HG03460 (cell line): ENCODE results near the gene C2CD3.
A peak's percentile ranks its signal among the peaks of the same experiment; 100 is the strongest.

Experiments used
- ATAC-seq: cut with Tn5 transposase; IDR thresholded peaks from one replicate; pipeline ENCODE4 v1.9.1; 2021; ENCODE audit not compliant: unreplicated experiment

The C2CD3 gene

GRCh38 chr11:73983741-73984538 lies 186.9 kb downstream of the C2CD3 start:
- no peak for ATAC-seq

DNA sequence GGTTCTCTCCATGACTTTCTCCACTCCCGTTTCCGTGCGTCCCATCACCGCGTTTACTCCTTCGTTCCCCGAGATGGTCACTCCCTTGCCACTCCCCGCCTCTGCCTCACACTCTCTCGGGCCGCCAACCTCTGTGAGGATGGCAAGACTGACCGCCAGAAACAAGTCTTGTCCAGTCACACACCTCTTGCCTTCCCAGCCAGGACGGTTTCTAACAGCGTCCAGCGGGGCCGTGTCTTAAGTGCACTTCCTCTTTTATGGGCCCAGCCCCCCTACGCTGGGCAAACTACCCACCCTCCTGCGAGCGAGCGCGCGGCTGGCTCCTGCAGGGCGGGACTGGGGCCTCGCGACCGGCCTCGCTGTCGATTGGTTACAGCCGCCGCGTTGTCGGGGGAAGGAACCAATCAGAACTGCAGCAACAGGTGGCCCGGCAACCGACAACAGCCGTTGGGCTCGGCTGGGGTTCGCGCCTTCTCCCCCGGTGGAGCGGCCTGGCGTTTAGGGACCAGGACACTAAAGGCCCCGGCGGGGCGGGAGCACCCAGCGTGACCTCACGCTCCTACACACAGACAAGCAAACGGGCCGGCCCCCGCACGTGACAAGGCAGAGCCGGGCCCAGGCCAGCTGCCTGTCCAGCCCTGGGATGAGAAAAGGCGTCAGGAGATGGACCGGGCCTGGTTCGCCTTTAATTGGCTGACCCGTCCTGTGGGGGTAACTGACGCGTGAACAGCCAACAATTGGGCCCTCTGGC lies 187.6 kb downstream of the C2CD3 start:
- peak; percentile 70 for ATAC-seq

- ATAC-seq = peak; percentile 43
Measured at GRCh38 chr11:73982595-73982989, 188.2 kb downstream of the C2CD3 start, which contains the start of gene UCP2. Gene UCP2 (minus strand): TSS chr11:73982843. CDS start chr11:73978378, 4,465 bp downstream.

DNA sequence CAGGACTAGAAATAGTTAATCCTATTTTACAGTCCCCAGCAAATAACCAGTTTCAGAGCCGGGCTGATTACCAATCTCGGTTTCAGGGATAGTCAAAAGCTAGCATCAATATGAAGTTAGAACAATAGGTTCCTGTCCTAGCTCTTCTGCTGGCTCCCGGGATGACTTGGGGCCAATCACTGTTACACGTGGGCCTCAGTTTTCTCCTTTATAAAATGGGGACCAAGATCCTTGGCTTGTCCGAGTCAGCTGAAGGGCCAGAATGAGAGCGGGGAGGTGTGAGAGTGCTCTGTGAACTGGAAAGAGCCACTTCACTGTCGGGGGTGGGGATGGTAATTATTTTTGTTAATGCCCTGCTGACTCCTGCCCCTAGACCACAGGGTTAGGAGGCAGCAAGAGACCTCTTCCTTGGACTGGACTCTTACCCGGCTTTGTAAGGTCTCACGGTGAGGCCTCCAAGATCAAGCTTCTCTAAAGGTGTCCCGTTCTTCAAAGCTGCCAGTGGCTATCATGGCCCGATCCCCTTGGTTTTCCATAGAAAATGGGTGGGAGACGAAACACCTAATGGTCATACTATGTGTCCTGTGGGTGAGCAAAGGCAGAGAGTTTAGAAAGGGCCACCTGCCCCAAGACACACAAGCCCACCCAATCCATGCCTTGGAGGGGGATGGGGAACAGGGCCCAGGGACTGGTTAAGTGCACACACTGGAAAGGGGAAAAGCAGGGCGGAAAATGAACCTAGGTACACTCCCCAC lies 189.6 kb downstream of the C2CD3 start:
- no peak for ATAC-seq

- ATAC-seq = peak; percentile 44
Measured at GRCh38 chr11:73980001-73980961, 190.5 kb downstream of the C2CD3 start.

- ATAC-seq = no peak
Measured at GRCh38 chr11:73978576-73979086, 192.2 kb downstream of the C2CD3 start.

GRCh38 chr11:73977856-73978519 lies 192.8 kb downstream of the C2CD3 start:
- ATAC-seq = no peak

GRCh38 chr11:73976451-73977151 lies 194.2 kb downstream of the C2CD3 start:
- ATAC-seq = no peak

- ATAC-seq = no peak
Measured at GRCh38 chr11:73975479-73975757, 195.4 kb downstream of the C2CD3 start.

DNA sequence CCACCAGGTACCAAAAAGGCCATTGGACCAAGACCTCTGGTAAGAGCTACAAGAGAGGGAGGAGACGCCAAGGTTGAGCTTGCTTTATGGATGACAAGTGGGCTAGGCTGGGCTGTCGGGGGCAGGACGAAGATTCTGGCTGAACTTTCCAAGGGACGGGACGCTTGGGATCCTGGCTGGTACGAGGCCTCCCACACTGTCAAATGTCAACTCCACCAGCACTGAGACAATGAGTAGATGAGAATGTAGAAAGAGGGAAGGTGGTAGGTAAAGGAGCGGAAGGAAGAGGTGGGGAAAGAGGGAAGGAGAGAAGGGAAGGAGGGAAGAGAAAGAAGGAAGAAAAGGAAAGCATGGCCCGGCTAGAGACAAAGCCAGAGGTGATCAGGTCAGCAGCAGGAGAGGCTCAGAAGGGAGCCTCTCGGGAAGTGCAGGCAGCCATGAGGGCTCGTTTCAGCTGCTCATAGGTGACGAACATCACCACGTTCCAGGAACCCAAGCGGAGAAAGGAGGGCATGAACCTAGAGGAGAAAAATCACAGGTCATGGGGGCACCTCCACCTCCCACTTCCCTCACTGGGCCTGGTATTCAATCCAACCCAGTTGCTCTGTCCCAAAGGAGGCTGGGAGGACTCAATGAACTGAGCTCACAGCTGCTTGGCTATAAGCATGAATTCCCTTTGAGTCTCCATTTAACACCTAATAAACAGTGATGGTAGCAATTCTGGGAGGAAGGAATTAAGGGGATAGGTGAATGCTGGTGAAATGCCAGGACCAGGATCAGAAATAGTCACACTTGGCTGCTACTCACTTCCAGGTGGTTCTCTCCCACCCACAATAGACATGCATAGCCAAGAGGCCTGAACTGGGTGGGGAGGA lies 196.0 kb downstream of the C2CD3 start:
- ATAC-seq = no peak

DNA sequence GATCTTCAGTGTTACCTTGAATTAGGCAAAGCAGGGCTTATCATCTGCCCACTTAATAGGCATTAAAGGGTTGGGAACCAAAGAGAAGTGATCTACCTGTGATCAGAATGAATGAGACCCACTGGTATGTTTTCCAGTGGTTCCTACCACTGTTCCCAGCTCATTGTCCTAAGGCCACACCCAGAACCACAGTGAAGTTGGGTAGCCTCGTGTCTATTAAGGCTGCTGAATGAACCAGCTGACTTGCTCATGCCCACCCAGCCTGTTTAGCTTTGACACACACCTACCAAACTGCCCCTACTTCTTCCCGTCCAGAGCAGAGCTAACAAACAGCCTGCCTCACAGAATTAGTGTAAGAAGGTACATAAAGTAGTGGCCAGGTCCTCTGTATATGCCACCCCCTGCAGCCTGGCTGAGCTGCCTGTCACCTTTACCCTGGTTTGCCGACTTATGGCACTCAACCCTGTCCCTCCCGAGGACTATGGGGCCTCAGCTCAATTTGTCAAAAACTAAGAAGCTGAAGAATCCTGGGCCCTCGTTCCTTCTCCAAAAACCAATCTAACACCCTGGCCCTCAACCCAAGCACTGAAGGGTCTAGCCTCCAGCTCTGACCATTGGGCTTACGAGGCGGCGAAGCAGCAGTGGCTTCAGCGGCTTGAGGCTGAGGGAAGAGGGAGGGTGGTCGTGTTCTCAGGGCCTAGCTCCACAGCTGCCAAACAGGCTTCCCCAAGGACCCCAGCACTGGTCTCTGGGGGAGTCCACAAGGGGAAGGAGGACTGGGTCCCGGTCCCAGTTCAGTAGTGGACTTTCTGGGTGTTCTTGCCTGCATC lies 198.0 kb downstream of the C2CD3 start:
- ATAC-seq = no peak

DNA sequence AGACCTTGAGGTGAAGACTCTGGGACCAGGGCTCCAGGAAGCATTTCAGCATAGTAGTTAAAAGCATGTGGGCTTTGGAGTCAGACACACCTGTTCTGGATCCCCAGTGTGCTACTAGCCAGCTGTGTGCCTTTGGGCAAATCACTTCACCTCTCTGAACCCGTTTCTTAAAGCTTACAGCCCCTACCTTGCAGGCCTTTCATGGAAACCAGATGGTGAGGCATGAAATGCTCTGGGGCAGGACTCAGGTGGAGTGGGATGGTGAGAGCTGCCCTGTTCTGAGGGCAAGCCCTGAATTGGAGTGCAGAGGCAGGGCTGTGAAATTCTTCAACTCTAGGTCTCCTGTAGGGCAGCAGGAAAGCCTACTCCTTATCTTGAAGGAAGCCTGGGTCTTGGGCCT lies 198.6 kb downstream of the C2CD3 start:
- no peak for ATAC-seq

- ATAC-seq = no peak
Measured at GRCh38 chr11:73971175-73971719, 199.6 kb downstream of the C2CD3 start.

DNA sequence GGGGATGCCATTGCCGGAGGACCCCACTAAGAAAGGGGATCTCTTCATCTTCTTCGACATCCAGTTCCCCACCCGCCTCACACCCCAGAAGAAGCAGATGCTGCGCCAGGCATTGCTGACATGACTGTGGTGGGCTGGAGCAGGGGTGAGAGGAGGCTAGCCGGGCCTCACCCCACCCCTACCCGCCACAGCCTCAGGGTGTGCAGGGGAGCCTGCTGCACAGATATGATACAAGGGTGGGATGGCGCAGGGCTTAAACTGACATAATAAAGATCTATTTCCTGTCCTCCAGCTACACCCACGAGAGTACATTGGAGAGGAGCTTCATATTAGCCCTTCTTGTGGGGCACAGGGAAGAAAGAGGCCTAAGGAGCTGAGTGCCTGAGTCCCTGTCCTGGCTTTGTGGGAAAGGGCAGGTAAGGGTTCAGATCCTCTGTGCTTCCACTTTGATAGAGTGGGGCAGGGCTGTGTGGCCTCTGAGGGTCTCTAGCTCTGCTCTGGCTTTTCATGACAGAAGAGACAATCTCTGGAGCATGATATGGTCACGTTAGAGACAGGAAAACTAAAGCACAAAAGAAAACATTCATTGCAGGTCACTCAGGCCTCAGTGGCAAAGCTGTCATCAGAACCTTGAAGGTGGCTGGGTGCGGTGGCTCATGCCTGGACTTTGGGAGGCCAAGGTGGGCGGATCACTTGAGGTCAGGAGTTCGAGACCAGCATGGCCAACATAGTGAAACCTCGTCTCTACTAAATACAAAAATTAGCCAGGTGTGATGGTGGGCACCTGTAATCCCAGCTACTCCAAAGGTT lies 200.6 kb downstream of the C2CD3 start:
- no peak for ATAC-seq

GRCh38 chr11:73969091-73969490 lies 201.7 kb downstream of the C2CD3 start:
- no peak for ATAC-seq

- ATAC-seq = no peak
Measured at GRCh38 chr11:73968356-73968966, 202.3 kb downstream of the C2CD3 start.
